Coronary artery (tissue), 2 donors: Measurements from ENCODE around the gene LAMA4.
A peak's percentile ranks its signal among the peaks of the same experiment; 100 is the strongest.

Experiments
- DNase-seq: peaks from one replicate; pipeline ENCODE4 v3.0.0-alpha.2; 2017; ENCODE audit warnings: low spot score
- H3K27ac ChIP-seq, 2 donors: fragments of 200-600 bp; sonication (generic); one replicate each; pipeline ENCODE4 v1.5.1; 2016 to 2019
- H3K4me3 ChIP-seq: fragments of 200-600 bp; sonication (generic); 2 replicates; pipeline ENCODE4 v1.5.1; 2016; ENCODE audit warnings: mild to moderate bottlenecking, moderate library complexity
- CTCF ChIP-seq: fragments of 200-600 bp; sonication (generic); IDR thresholded peaks from one replicate; pipeline ENCODE4 v1.5.1; 2019; ENCODE audit warnings: antibody characterized with exemption

LAMA4 gene

GRCh38 chr6:112237595-112237994, 16.8 kb downstream of the LAMA4 start:
- H3K4me3 ChIP-seq = no peak overlapping the region
- no peak for TF ChIP-seq CTCF
- DNase-seq = no peak
- H3K27ac ChIP-seq = peak overlapping the region in 1 of 2 donors; percentile 44

- no peak for TF ChIP-seq CTCF
- DNase-seq = no peak
- Histone ChIP-seq H3K4me3 (no peak overlapping the region), H3K27ac (peak overlapping the region in 1 of 2 donors; percentile 35)
Measured at GRCh38 chr6:112237066-112237465, 17.3 kb downstream of the LAMA4 start.

GRCh38 chr6:112235956-112236355, 18.4 kb downstream of the LAMA4 start:
- Histone ChIP-seq H3K27ac (no peak overlapping the region), H3K4me3 (no peak overlapping the region)
- DNase-seq = no peak
- no peak for TF ChIP-seq CTCF

- no peak overlapping the region for H3K4me3 ChIP-seq
- H3K27ac ChIP-seq = peak overlapping the region in 1 of 2 donors; percentile 64
Measured at GRCh38 chr6:112234601-112235000, 19.8 kb downstream of the LAMA4 start.

GRCh38 chr6:112233847-112234246, 20.5 kb downstream of the LAMA4 start:
- Histone ChIP-seq H3K27ac (peak overlapping the region in 1 of 2 donors; percentile 61), H3K4me3 (no peak overlapping the region)
- no peak for DNase-seq
- TF ChIP-seq CTCF = no peak

More at GRCh38 chr6:112234601-112235000, 19.8 kb downstream of the LAMA4 start:
- no peak for DNase-seq
- TF ChIP-seq CTCF = no peak

- peak overlapping the region; percentile 30 to 61 for H3K27ac ChIP-seq
- peak overlapping the region; percentile 9 for H3K4me3 ChIP-seq
- no peak for DNase-seq
- TF ChIP-seq CTCF = no peak
Measured at GRCh38 chr6:112232845-112233256, 21.5 kb downstream of the LAMA4 start.

GRCh38 chr6:112231594-112232060, 22.7 kb downstream of the LAMA4 start:
- DNase-seq = no peak
- H3K4me3 ChIP-seq = no peak overlapping the region
- peak overlapping the region in 1 of 2 donors; percentile 35 for H3K27ac ChIP-seq
- no peak for TF ChIP-seq CTCF
